IPS-18c (cell line): ENCODE measurements around the gene LAMA2.

ENCODE experiments used
- H3K4me3 ChIP-seq: 2 replicates; pipeline ENCODE4 v1.7.0; 2013; ENCODE audit warnings: low read depth, mild to moderate bottlenecking, low read length, moderate library complexity; ENCODE audit not compliant: insufficient read depth
- H3K9me3 ChIP-seq: one replicate; pipeline ENCODE4 v1.6.1; 2013; ENCODE audit warnings: mild to moderate bottlenecking, low read length, moderate library complexity; ENCODE audit not compliant: control insufficient read depth, insufficient read depth

The LAMA2 gene

GRCh38 chr6:129197154-129197553 is 314.2 kb downstream of the LAMA2 start:
- H3K4me3 ChIP-seq, result no peak overlapping the region
- no peaks in the 10 kb centered on the region for H3K9me3 ChIP-seq

- no peaks in the 10 kb centered on the region for H3K9me3 ChIP-seq
- H3K4me3 ChIP-seq, result no peak overlapping the region
Observed at GRCh38 chr6:129200151-129200550, 317.2 kb downstream of the LAMA2 start.

- no peaks in the 10 kb centered on the region for H3K9me3 ChIP-seq
- H3K4me3 ChIP-seq, result no peak overlapping the region
Observed at GRCh38 chr6:129203190-129203900, 320.4 kb downstream of the LAMA2 start.

- no peaks in the 10 kb centered on the region for H3K9me3 ChIP-seq
- H3K4me3 ChIP-seq, result no peak overlapping the region
Observed at GRCh38 chr6:129206821-129207220, 323.9 kb downstream of the LAMA2 start.

- Histone ChIP-seq H3K4me3 (no peak overlapping the region), H3K9me3 (no peaks in the 10 kb centered on the region)
Observed at GRCh38 chr6:129207832-129208231, 324.9 kb downstream of the LAMA2 start.

- H3K9me3 ChIP-seq, result no peaks in the 10 kb centered on the region
- no peak overlapping the region for H3K4me3 ChIP-seq
Observed at GRCh38 chr6:129208415-129209034, 325.6 kb downstream of the LAMA2 start.

GRCh38 chr6:129209355-129209754 is 326.4 kb downstream of the LAMA2 start:
- no peaks in the 10 kb centered on the region for H3K9me3 ChIP-seq
- no peak overlapping the region for H3K4me3 ChIP-seq

GRCh38 chr6:129210684-129211083 is 327.7 kb downstream of the LAMA2 start:
- Histone ChIP-seq H3K9me3 (no peaks in the 10 kb centered on the region), H3K4me3 (no peak overlapping the region)

GRCh38 chr6:129211626-129212025 is 328.7 kb downstream of the LAMA2 start:
- Histone ChIP-seq H3K9me3 (no peaks in the 10 kb centered on the region), H3K4me3 (no peak overlapping the region)

GRCh38 chr6:129212081-129212480 is 329.1 kb downstream of the LAMA2 start:
- no peaks in the 10 kb centered on the region for H3K9me3 ChIP-seq
- no peak overlapping the region for H3K4me3 ChIP-seq

- Histone ChIP-seq H3K9me3 (no peaks in the 10 kb centered on the region), H3K4me3 (no peak overlapping the region)
Observed at GRCh38 chr6:129215246-129215645, 332.3 kb downstream of the LAMA2 start.

GRCh38 chr6:129215916-129216520 is 333.1 kb downstream of the LAMA2 start:
- Histone ChIP-seq H3K4me3 (no peak overlapping the region), H3K9me3 (no peaks in the 10 kb centered on the region)

- Histone ChIP-seq H3K9me3 (no peaks in the 10 kb centered on the region), H3K4me3 (no peak overlapping the region)
Observed at GRCh38 chr6:129217701-129218100, 334.8 kb downstream of the LAMA2 start.

- Histone ChIP-seq H3K9me3 (no peaks in the 10 kb centered on the region), H3K4me3 (no peak overlapping the region)
Observed at GRCh38 chr6:129233458-129234134, 350.7 kb downstream of the LAMA2 start.

GRCh38 chr6:129235167-129236000 is 352.4 kb downstream of the LAMA2 start:
- H3K9me3 ChIP-seq, result no peaks in the 10 kb centered on the region
- H3K4me3 ChIP-seq, result no peak overlapping the region

GRCh38 chr6:129236001-129236517 is 353.1 kb downstream of the LAMA2 start:
- H3K9me3 ChIP-seq, result no peaks in the 10 kb centered on the region
- H3K4me3 ChIP-seq, result no peak overlapping the region

GRCh38 chr6:129238991-129239390 is 356.1 kb downstream of the LAMA2 start:
- Histone ChIP-seq H3K4me3 (no peak overlapping the region), H3K9me3 (no peaks in the 10 kb centered on the region)
